UCSD-AML1 (cell line): Measurements from ENCODE around the gene CIAO2B.
"Not testable (repeated sequence)": the region's sequence is repeated elsewhere in the genome, so short reads cannot be mapped to it uniquely, and the experiment has no call there.

Source experiments
- DNase-seq: peaks from one replicate; lab custom pipeline; 2025; ENCODE audit not compliant: unreplicated experiment; lab: John Stamatoyannopoulos, UW

Gene CIAO2B

GRCh38 chr16:66934138-66934838 lies at the start of gene CIAO2B:
Gene CIAO2B, minus strand, starts transcription at chr16:66934402. Its CDS starts 38 bp downstream, at chr16:66934364.
- peak; percentile 91 for DNase-seq

- DNase-seq = no peak
Measured at GRCh38 chr16:66983033-66983432, 48.8 kb upstream of the CIAO2B start.

GRCh38 chr16:66979011-66979717 lies 45.0 kb upstream of the CIAO2B start:
- peak; percentile 60 for DNase-seq

- peak; percentile 81 for DNase-seq
Measured at GRCh38 chr16:66977341-66978113, 43.3 kb upstream of the CIAO2B start.

- DNase-seq = no peak
Measured at GRCh38 chr16:66976746-66977145, 42.5 kb upstream of the CIAO2B start.

GRCh38 chr16:66975302-66975893 lies 41.2 kb upstream of the CIAO2B start:
- DNase-seq = no peak

- not testable (repeated sequence) for DNase-seq
Measured at GRCh38 chr16:66974932-66975246, 40.7 kb upstream of the CIAO2B start.

GRCh38 chr16:66974156-66974931 lies 40.1 kb upstream of the CIAO2B start:
- not testable (repeated sequence) for DNase-seq

GRCh38 chr16:66973716-66974115 lies 39.5 kb upstream of the CIAO2B start:
- DNase-seq = no peak

GRCh38 chr16:66972983-66973382 lies 38.8 kb upstream of the CIAO2B start:
- DNase-seq = no peak

GRCh38 chr16:66970775-66971720 lies 36.8 kb upstream of the CIAO2B start:
- no peak for DNase-seq

GRCh38 chr16:66968847-66969246 lies 34.6 kb upstream of the CIAO2B start:
- no peak for DNase-seq

- DNase-seq = no peak
Measured at GRCh38 chr16:66964049-66964448, 29.8 kb upstream of the CIAO2B start.

- DNase-seq = peak; percentile 46
Measured at GRCh38 chr16:66961914-66962313, 27.7 kb upstream of the CIAO2B start.

- DNase-seq = peak; percentile 85
Measured at GRCh38 chr16:66961065-66961744, 27.0 kb upstream of the CIAO2B start, which contains the start of gene CES3. Gene CES3, plus strand, starts transcription at chr16:66961266. Its CDS starts 42 bp downstream, at chr16:66961308.

- DNase-seq = no peak
Measured at GRCh38 chr16:66960270-66960669, 26.1 kb upstream of the CIAO2B start.

- DNase-seq = no peak
Measured at GRCh38 chr16:66959704-66960161, 25.5 kb upstream of the CIAO2B start.

GRCh38 chr16:66958857-66959703 lies 24.9 kb upstream of the CIAO2B start:
- DNase-seq = no peak
